Panc1 (cell line): ENCODE results near the gene ZNF326. TPM values are rescaled to one million over a fixed set of nuclear protein-coding genes. Genes with fewer than 3 reads are reported as not detected.

Experiments used
- ATAC-seq: fragments of 200-7000 bp; cut with Tn5 transposase; 2 replicates; pipeline ENCODE4 v1.9.1; 2020; ENCODE audit warnings: mild to moderate bottlenecking, moderate library complexity
- BruUV-seq: library from RNA; stranded (reverse); fragments of 400-500 nt; replicated peaks from 2 replicates; lab custom pipeline; 2021; lab: Mats Ljungman, UMichigan
- CTCF ChIA-PET: fragments of 300-600 bp; sonication (Branson Sonifier 250); formaldehyde crosslinking; loops from one replicate; lab custom pipeline; 2022; ENCODE audit warnings: antibody characterized with exemption; lab: Charles Lee
- POLR2A ChIA-PET: fragments of 300-600 bp; sonication (Branson Sonifier 250); formaldehyde crosslinking; loops from one replicate; lab custom pipeline; 2022; ENCODE audit warnings: antibody characterized with exemption; lab: Charles Lee
- DNase-seq: peaks from one replicate; pipeline ENCODE4 v3.0.0-alpha.2; 2010; ENCODE audit warnings: low read depth, low spot score
- H3K27ac ChIP-seq: 2 replicates; pipeline ENCODE4 v1.5.1; 2011; ENCODE audit warnings: mild to moderate bottlenecking, low read length, inconsistent platforms
- H3K27me3 ChIP-seq: fragments of 200-500 bp; sonication (Bioruptor generic); 2 replicates; pipeline ENCODE4 v1.6.0; 2014; ENCODE audit warnings: low read length, inconsistent platforms; ENCODE audit not compliant: control insufficient read depth, insufficient read depth
- H3K36me3 ChIP-seq: fragments of 200-500 bp; sonication (Bioruptor generic); 2 replicates; pipeline ENCODE4 v1.5.1; 2014; ENCODE audit warnings: inconsistent platforms, mild to moderate bottlenecking, low read length, moderate library complexity; ENCODE audit not compliant: control insufficient read depth, insufficient read depth
- H3K4me1 ChIP-seq: 2 replicates; pipeline ENCODE4 v1.5.1; 2011; ENCODE audit warnings: inconsistent platforms, mild to moderate bottlenecking, low read length, moderate library complexity; ENCODE audit not compliant: control insufficient read depth, insufficient read depth
- H3K4me3 ChIP-seq, 2 experiments: 2 replicates each; pipeline ENCODE4 v1.5.1; 2011 to 2012; ENCODE audit warnings: low read depth in 2 of 2, low read length in 2 of 2, mild to moderate bottlenecking in 2 of 2, inconsistent platforms in 1 of 2, moderate library complexity in 1 of 2
- H3K9me3 ChIP-seq: fragments of 200-500 bp; sonication (Bioruptor generic); 2 replicates; pipeline ENCODE4 v1.5.1; 2014; ENCODE audit warnings: low read depth, mild to moderate bottlenecking, inconsistent platforms, low read length, moderate library complexity; ENCODE audit not compliant: control insufficient read depth, insufficient read depth
- CTCF ChIP-seq: fragments of 450-650 bp; IDR thresholded peaks from 2 replicates; pipeline ENCODE4 v1.5.1; 2017; ENCODE audit warnings: mild to moderate bottlenecking
- POLR2AphosphoS5 ChIP-seq: IDR thresholded peaks from 2 replicates; pipeline ENCODE4 v1.6.1; 2012; ENCODE audit warnings: mild to moderate bottlenecking, low read depth, low read length, moderate library complexity
- REST ChIP-seq, 2 experiments: IDR thresholded peaks; 2 replicates each; pipeline ENCODE4 v1.6.1; 2011 to 2012; ENCODE audit warnings: low read depth in 2 of 2, control low read depth in 1 of 2, low read length in 1 of 2, mild to moderate bottlenecking in 1 of 2, moderate library complexity in 1 of 2; ENCODE audit not compliant: insufficient read depth in 1 of 2
- SIN3A ChIP-seq: IDR thresholded peaks from 2 replicates; pipeline ENCODE4 v1.6.1; 2012; ENCODE audit warnings: low read depth, mild to moderate bottlenecking, low read length, moderate library complexity, borderline replicate concordance; ENCODE audit not compliant: insufficient read depth
- TCF7L2 ChIP-seq: IDR thresholded peaks from 2 replicates; pipeline ENCODE4 v1.6.1; 2011; ENCODE audit warnings: mild to moderate bottlenecking, low read depth, low read length, inconsistent platforms
- in situ Hi-C: cut with HindIII; loops from 2 replicates; pipeline ENCODE4 v1.10.0; 2016; ENCODE audit warnings: low sequenced_read_pairs, low pct_unique_long_range_greater_than_20kb
- intact Hi-C: fragments of 100-400 bp; cut with micrococcal nuclease; formaldehyde crosslinking; loops from one replicate; pipeline ENCODE4 v1.10.0; 2022; ENCODE audit not compliant: unreplicated experiment
- total RNA-seq: library from RNA; stranded (reverse); gene quantifications from one replicate; pipeline ENCODE4 v1.2.1, GENCODE V29; 2021; ENCODE audit not compliant: unreplicated experiment

The ZNF326 gene
- total RNA-seq, 1 experiment from 2014 or later: 19.7 TPM

GRCh38 chr1:89972024-89972423 lies 22.9 kb upstream of the ZNF326 start:
- H3K4me1 ChIP-seq: no peaks in the 10 kb centered on the region

GRCh38 chr1:89973471-89974127 lies 21.3 kb upstream of the ZNF326 start:
- ATAC-seq (no peak), DNase-seq (no peak)
- H3K4me1 ChIP-seq: no peaks in the 10 kb centered on the region
- intact Hi-C loops: no loop called here
- ChIA-PET CTCF (no interaction called here), POLR2A (no interaction called here)
- TF ChIP-seq SIN3A (no peak), TCF7L2 (no peak), CTCF (no peak), REST (IDR thresholded peaks at IDR 0.05; ENCODE audit: insufficient read depth in 1 of 2, low read depth in 2 of 2, low read length in 1 of 2) (no peak), POLR2AphosphoS5 (no peak)
- no peaks in the 10 kb centered on the region for H3K27me3 ChIP-seq
- no peaks in the 10 kb centered on the region for H3K36me3 ChIP-seq
- H3K27ac ChIP-seq: no peak overlapping the region
- no peaks in the 10 kb centered on the region for H3K9me3 ChIP-seq
- BruUV-seq: no TSS peak
- H3K4me3 ChIP-seq: no peak overlapping the region
- in situ Hi-C loops: no loop called here

More at GRCh38 chr1:89972024-89972423, 22.9 kb upstream of the ZNF326 start:
- intact Hi-C loops: no loop called here
- no peaks in the 10 kb centered on the region for H3K36me3 ChIP-seq
- no peak for ATAC-seq
- ChIA-PET POLR2A (no interaction called here), CTCF (no interaction called here)
- H3K4me3 ChIP-seq: no peak overlapping the region
- no peak for DNase-seq
- H3K9me3 ChIP-seq: no peaks in the 10 kb centered on the region
- no peaks in the 10 kb centered on the region; the same call in 1 of the 2 replicates for H3K27me3 ChIP-seq
- no TSS peak for BruUV-seq
- in situ Hi-C loops: no loop called here
- H3K27ac ChIP-seq: no peak overlapping the region
- TF ChIP-seq REST (IDR thresholded peaks at IDR 0.05; ENCODE audit: insufficient read depth in 1 of 2, low read depth in 2 of 2, low read length in 1 of 2) (no peak), POLR2AphosphoS5 (no peak), SIN3A (no peak), CTCF (no peak), TCF7L2 (no peak)
